NK-92 (cell line): Measurements from ENCODE around the gene SMPD2.

Source experiments
- DNase-seq: peaks from one replicate; lab custom pipeline; 2025; ENCODE audit not compliant: unreplicated experiment; lab: John Stamatoyannopoulos, UW

Gene SMPD2

GRCh38 chr6:109446541-109446940, 6.0 kb downstream of the SMPD2 start:
- DNase-seq, result no peak

- DNase-seq, result no peak
Observed at GRCh38 chr6:109447087-109447486, 6.6 kb downstream of the SMPD2 start.

GRCh38 chr6:109447878-109448555, 7.5 kb downstream of the SMPD2 start:
- no peak for DNase-seq

GRCh38 chr6:109448615-109449014, 8.1 kb downstream of the SMPD2 start:
- no peak for DNase-seq

GRCh38 chr6:109449064-109449794, 8.7 kb downstream of the SMPD2 start:
- no peak for DNase-seq

- no peak for DNase-seq
Observed at GRCh38 chr6:109449795-109450673, 9.5 kb downstream of the SMPD2 start.

GRCh38 chr6:109450801-109451200, 10.3 kb downstream of the SMPD2 start:
- DNase-seq, result no peak

- no peak for DNase-seq
Observed at GRCh38 chr6:109451376-109451775, 10.9 kb downstream of the SMPD2 start.

- DNase-seq, result no peak
Observed at GRCh38 chr6:109452181-109452580, 11.7 kb downstream of the SMPD2 start.

GRCh38 chr6:109453156-109453555, 12.6 kb downstream of the SMPD2 start:
- no peak for DNase-seq

GRCh38 chr6:109453594-109454495, 13.3 kb downstream of the SMPD2 start:
- DNase-seq, result no peak

- peak; percentile 23 for DNase-seq
Observed at GRCh38 chr6:109454496-109455436, 14.2 kb downstream of the SMPD2 start.

- no peak for DNase-seq
Observed at GRCh38 chr6:109455437-109456110, 15.1 kb downstream of the SMPD2 start, which contains the start of gene MICAL1. TSS of gene MICAL1 (minus strand) at chr6:109455772. CDS start at chr6:109454196, 1,576 bp downstream.

GRCh38 chr6:109456111-109456583, 15.6 kb downstream of the SMPD2 start:
- no peak for DNase-seq

- no peak for DNase-seq
Observed at GRCh38 chr6:109456710-109457561, 16.4 kb downstream of the SMPD2 start.

GRCh38 chr6:109457562-109457996, 17.1 kb downstream of the SMPD2 start:
- DNase-seq, result no peak

GRCh38 chr6:109458774-109459531, 18.4 kb downstream of the SMPD2 start:
- no peak for DNase-seq
